HK-2 (cell line): ENCODE data around the gene SLC40A1.

Experiments
- DNase-seq: peaks from one replicate; pipeline ENCODE4 v3.0.0-alpha.2; 2018; ENCODE audit not compliant: unreplicated experiment

SLC40A1 gene

DNA sequence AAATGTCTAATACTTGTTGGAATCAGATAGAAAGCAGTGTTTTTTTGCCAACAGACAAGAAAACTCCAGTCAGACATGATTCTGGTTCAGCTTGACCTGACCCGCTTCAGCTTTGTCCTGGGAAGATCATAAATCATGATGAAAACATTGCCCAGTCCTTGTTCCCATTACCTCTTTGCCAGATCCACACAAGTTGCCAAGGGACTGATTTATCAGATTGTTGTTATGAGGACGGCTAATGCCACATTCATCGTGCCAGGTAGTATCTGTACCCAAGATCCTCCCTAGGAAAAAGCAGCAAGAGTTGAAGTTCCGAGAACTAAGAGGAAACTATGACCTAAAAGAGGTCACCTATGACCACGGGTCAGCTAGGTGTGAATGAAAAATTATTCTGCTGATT, 39.0 kb downstream of the SLC40A1 start:
- DNase-seq: no peak

DNA sequence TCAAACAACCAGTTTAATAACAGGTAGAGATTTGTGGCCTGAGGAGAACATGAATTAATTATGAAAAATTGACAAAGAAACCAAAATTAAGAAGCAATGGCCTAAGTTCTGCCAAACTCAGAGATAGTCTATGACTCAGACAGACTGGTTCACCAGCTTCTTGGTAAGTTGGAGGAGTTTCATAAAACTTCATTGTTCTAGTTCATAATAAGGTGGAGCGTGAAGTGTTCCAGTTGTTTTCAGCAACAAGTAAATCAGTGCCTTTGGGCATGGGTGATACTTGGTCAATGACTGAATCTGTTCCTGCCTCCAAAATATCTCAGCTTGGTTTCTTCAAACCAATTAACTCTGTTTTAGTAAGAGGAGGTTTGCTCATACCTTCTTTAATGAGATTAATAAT, 40.0 kb downstream of the SLC40A1 start:
- no peak for DNase-seq

GRCh38 chr2:189538402-189538801, 42.2 kb downstream of the SLC40A1 start:
- DNase-seq: no peak

DNA sequence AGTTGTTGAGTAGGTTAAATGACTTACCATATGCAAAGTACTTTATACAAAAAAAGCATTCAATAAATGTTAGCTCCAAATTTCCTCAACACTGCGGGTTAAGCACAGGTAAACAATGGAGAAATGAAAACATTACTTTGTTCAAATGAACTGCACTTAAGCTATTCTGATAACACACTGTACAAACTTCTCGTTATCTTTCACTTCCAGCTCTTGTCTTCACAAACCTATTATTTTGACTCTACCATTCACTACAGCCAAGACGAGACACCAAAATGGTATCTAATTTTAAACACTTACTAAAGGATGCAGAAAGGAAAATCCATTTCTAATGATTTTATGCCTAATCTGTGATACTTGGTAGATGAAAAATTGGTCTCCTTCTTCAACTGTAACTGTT, 43.8 kb downstream of the SLC40A1 start:
- no peak for DNase-seq

DNA sequence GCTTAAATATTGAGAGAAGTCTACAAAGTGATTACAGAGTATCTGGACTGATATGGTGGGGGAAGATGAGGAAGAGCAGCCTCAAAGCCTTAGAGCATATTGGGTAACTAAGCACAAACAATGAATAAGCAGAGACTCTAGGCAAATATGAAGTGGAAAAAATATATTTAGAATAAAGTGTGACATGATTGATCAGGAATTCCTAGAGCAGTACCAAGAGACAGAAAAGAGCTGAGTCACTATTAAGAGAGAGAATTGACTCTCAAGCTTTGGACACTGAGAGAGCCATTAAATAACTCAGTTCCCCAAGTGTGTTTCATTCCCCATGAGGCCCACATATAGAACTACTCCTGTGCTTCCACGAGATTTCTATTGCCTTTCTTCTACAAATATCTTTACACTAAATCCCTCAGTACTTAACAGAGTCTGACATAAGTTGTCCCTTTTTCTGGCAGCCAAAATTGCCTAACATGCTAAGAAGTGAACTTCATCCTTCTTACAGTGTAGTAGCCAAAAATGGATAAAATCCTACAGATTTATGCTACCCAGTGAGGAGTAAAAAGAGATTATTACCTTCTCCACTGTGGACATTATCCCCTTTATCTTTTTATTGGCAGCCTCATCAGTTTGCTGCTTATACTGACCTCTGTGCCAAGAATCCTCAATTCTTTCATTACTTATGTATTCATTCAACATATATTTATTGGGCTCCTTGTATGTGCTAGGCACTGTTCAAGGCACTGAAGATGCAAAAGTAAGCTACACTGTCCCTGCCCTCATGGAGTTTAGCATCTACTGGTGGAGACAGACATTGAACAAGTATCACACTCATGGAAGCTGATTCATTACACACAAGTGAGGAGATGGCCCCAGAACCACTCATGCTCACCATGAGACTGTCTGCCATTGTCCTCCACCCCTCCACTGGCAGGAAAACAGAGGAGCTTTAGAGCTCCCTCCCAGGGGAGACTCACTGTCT, 45.4 kb downstream of the SLC40A1 start:
- DNase-seq: no peak

GRCh38 chr2:189533288-189534035, 47.1 kb downstream of the SLC40A1 start:
- no peak for DNase-seq

GRCh38 chr2:189530965-189531637, 49.5 kb downstream of the SLC40A1 start:
- DNase-seq: no peak

- DNase-seq: no peak
Measured at GRCh38 chr2:189528617-189529016, 52.0 kb downstream of the SLC40A1 start.

GRCh38 chr2:189527812-189528592, 52.6 kb downstream of the SLC40A1 start:
- no peak for DNase-seq

DNA sequence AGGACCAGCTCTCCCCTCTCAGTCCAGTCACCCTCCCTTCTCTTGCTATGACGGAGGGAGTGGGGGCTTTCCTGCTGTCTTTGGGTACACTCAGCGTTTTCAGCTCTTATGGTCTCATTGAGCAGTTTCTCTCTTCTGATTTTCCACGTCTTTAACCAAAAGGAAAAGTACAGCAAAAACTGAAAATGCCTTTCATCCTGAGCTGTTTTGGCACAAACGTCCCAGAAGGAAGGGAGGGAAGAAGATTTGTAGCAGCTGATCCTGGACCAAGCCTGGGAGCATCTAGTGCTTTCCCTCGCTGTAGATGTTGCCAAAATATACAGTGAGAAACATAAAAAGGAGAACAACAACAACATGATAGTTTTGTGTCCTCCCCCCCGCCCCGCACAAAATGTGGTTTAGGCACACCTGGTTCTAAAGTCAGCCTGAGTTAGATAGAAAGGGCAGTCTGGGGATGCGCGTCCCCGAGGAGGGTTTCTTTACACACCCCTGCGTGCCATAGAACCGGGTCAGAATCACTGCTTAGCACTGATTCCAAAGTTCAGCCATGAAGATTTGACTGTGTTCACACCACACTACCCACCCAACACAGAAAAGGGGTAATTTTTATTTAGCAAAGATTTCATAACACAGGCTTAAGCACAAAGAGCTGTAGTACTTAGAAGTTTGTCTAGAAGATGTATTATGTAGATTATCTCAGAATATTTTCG, 53.4 kb downstream of the SLC40A1 start:
- no peak for DNase-seq

- DNase-seq: no peak
Measured at GRCh38 chr2:189526241-189526640, 54.3 kb downstream of the SLC40A1 start.

GRCh38 chr2:189524746-189525145, 55.8 kb downstream of the SLC40A1 start:
- no peak for DNase-seq

DNA sequence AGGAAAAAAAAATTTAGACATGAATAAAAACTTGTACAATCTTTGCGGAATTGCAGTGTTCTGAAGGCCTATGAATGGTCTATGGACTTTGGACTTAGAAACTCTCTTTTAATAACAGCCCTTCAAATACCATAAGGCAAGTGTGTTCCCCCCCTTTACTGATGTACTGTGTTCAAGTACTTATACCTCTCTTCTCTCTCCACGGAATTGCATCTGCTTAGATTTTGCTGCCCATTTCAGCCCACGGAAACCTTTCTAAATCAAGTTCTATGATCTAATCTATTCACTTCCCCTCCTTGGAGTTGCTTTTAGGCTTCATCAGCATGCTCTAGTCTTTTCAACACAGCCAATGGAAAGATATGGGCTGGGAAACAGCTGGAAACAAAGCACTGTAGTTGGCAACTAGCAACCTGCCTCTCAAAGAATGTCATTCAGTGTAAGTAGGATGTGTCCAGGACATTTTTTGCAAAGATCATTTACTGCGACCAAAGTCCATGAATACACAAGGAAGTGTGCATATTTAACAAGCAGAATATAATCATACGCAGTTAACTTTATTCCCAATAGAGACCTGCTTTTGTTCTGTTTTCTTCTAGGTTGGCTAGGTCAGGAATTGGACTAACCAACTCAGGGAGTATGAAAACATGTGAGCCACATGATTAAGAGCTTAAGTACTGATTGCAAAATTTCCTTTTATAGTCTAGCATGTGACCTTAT, 58.0 kb downstream of the SLC40A1 start:
- no peak for DNase-seq

- no peak for DNase-seq
Measured at GRCh38 chr2:189521699-189522434, 58.7 kb downstream of the SLC40A1 start.

GRCh38 chr2:189519631-189520387, 60.8 kb downstream of the SLC40A1 start:
- no peak for DNase-seq

- no peak for DNase-seq
Measured at GRCh38 chr2:189517847-189518535, 62.6 kb downstream of the SLC40A1 start.

DNA sequence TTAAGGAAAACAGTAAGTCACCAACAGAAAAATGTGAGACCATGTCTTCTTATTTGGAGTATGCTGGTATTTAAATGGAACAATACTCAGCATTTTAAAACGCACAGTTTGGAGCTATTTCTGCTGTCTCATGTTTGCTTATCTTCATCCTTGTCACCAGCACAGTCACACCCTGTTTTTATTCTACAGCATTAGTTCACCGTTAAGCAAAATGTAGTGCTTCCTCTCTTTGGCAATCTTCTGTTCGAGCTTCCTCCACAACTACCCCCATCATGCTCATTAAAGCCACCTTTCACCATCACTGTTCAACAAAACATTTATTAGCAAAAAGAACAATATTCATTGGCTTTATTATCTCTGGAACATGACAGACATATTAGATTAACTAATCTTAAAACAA, 64.0 kb downstream of the SLC40A1 start:
- no peak for DNase-seq

DNA sequence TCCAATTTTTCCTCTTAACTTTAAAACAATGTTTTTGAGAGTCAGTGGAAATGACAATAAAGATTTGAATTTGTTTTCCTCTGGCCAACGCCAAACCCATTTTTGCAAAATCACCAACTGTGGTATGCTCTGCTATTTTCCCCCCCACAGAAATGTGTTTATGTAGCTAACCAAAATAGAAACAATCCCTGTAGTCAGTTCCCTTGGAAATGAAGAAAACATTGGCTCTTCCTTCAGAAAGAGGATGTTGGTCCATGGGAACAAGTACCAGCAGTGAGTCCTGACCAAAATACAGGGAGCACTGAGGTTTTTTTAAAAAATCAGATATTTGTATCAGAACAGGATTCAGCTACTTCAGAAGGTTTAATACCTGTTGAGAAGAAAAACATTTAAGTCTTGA, 65.3 kb downstream of the SLC40A1 start:
- no peak for DNase-seq
